Progenitor cell of endocrine pancreas (in vitro differentiated cells): ENCODE results near the gene MPPED1. TPM values are rescaled to one million over a fixed set of nuclear protein-coding genes. Genes with fewer than 3 reads are reported as not detected.

Experiments used
- DNase-seq: peaks from one replicate; pipeline ENCODE4 v3.0.0; 2021; ENCODE audit warnings: low spot score; ENCODE audit not compliant: unreplicated experiment
- H3K27ac Mint-ChIP-seq: 2 replicates; pipeline ENCODE4 v1.8.0; 2021; ENCODE audit warnings: mild to moderate bottlenecking, moderate library complexity, mixed read lengths
- H3K27me3 Mint-ChIP-seq: 2 replicates; pipeline ENCODE4 v1.8.0; 2021; ENCODE audit warnings: mixed read lengths
- H3K36me3 Mint-ChIP-seq: 2 replicates; pipeline ENCODE4 v1.8.0; 2022; ENCODE audit warnings: mixed read lengths; ENCODE audit not compliant: insufficient read depth
- H3K4me1 Mint-ChIP-seq: 2 replicates; pipeline ENCODE4 v1.8.0; 2021; ENCODE audit warnings: low read depth, mixed read lengths
- H3K4me3 Mint-ChIP-seq: 2 replicates; pipeline ENCODE4 v1.8.0; 2021; ENCODE audit warnings: low read depth, mild to moderate bottlenecking, moderate library complexity, mixed read lengths
- H3K9me3 Mint-ChIP-seq: 2 replicates; pipeline ENCODE4 v1.8.0; 2021; ENCODE audit warnings: low read depth, mixed read lengths
- CTCF ChIP-seq: fragments of 200-600 bp; sonication (generic); IDR thresholded peaks from one replicate; pipeline ENCODE4 v1.5.0; 2021; ENCODE audit warnings: antibody characterized with exemption, mild to moderate bottlenecking; ENCODE audit not compliant: unreplicated experiment
- total RNA-seq: library from RNA; stranded (reverse); gene quantifications from 2 replicates; pipeline ENCODE4 v1.2.1, GENCODE V29; 2021

The MPPED1 gene
- total RNA-seq, 1 donor from 2014 or later = 0.96 TPM

- no peaks in the 10 kb centered on the region for H3K36me3 Mint-ChIP-seq
- no peak for TF ChIP-seq CTCF
- no peaks in the 10 kb centered on the region for H3K4me1 Mint-ChIP-seq
- H3K4me3 Mint-ChIP-seq = no peak overlapping the region
- no peak for DNase-seq
- H3K27me3 Mint-ChIP-seq = no peaks in the 10 kb centered on the region
- H3K27ac Mint-ChIP-seq = no peak overlapping the region
- no peaks in the 10 kb centered on the region for H3K9me3 Mint-ChIP-seq
Measured at GRCh38 chr22:43507235-43507634, 95.4 kb downstream of the MPPED1 start.

- Mint-ChIP-seq H3K36me3 (no peaks in the 10 kb centered on the region), H3K27me3 (no peaks in the 10 kb centered on the region), H3K27ac (no peak overlapping the region), H3K4me3 (no peak overlapping the region), H3K4me1 (no peaks in the 10 kb centered on the region), H3K9me3 (no peaks in the 10 kb centered on the region)
- no peak for TF ChIP-seq CTCF
- no peak for DNase-seq
Measured at GRCh38 chr22:43508489-43508888, 96.7 kb downstream of the MPPED1 start.

GRCh38 chr22:43509337-43509736, 97.5 kb downstream of the MPPED1 start:
- Mint-ChIP-seq H3K4me3 (no peak overlapping the region), H3K36me3 (no peaks in the 10 kb centered on the region), H3K9me3 (no peaks in the 10 kb centered on the region), H3K27ac (no peak overlapping the region), H3K27me3 (no peaks in the 10 kb centered on the region), H3K4me1 (no peaks in the 10 kb centered on the region)
- DNase-seq = no peak
- no peak for TF ChIP-seq CTCF

- TF ChIP-seq CTCF = no peak
- Mint-ChIP-seq H3K27ac (no peak overlapping the region), H3K4me3 (no peak overlapping the region), H3K4me1 (no peaks in the 10 kb centered on the region), H3K27me3 (no peaks in the 10 kb centered on the region), H3K9me3 (no peaks in the 10 kb centered on the region), H3K36me3 (no peaks in the 10 kb centered on the region)
- no peak for DNase-seq
Measured at GRCh38 chr22:43510281-43511070, 98.7 kb downstream of the MPPED1 start.

- H3K4me3 Mint-ChIP-seq = no peak overlapping the region
- H3K9me3 Mint-ChIP-seq = no peaks in the 10 kb centered on the region
- H3K27ac Mint-ChIP-seq = no peak overlapping the region
- no peak for DNase-seq
- H3K27me3 Mint-ChIP-seq = peaks cover 2% of the 10 kb centered on the region
- no peaks in the 10 kb centered on the region for H3K36me3 Mint-ChIP-seq
- H3K4me1 Mint-ChIP-seq = no peaks in the 10 kb centered on the region
- no peak for TF ChIP-seq CTCF
Measured at GRCh38 chr22:43511276-43511910, 99.6 kb downstream of the MPPED1 start.
